Measurements from ENCODE around the gene SLX9. TPM values are rescaled to one million over a fixed set of nuclear protein-coding genes. Genes with fewer than 3 reads are reported as not detected.

The SLX9 gene
- total RNA-seq, 1 experiment from 2014 or later, result 74.3 TPM

- Histone ChIP-seq H3K14ac (ENCODE audit: insufficient read depth, low read length) (no peak overlapping the region), H3T11ph (ENCODE audit: low read length) (no peak overlapping the region), H3K23ac (ENCODE audit: insufficient read length, low read depth, low read length) (no peak overlapping the region), H3K18ac (ENCODE audit: insufficient read length, low read depth, low read length) (no peak overlapping the region), H3K4me2 (ENCODE audit: insufficient read depth, insufficient read length, low read length) (no peak overlapping the region), H3K56ac (ENCODE audit: insufficient read length, low read depth, low read length) (no peak overlapping the region), H2BK5ac (ENCODE audit: insufficient read length, low read length) (no peak overlapping the region), H4K8ac (replicated peaks; ENCODE audit: insufficient read length, low read depth, low read length) (no peak overlapping the region), H4K20me1 (ENCODE audit: control insufficient read depth, insufficient read depth, insufficient read length) (no peaks in the 10 kb centered on the region), H3K23me2 (ENCODE audit: insufficient read length, low read depth, low read length, poor library complexity, severe bottlenecking) (no peaks in the 10 kb centered on the region), H4K91ac (ENCODE audit: insufficient read length, low read depth, low read length) (no peak overlapping the region), H3K79me2 (ENCODE audit: insufficient read depth, low read length) (no peaks in the 10 kb centered on the region), H2AFZ (ENCODE audit: low read length) (no peak overlapping the region), H3K4ac (ENCODE audit: low read depth, low read length) (no peak overlapping the region), H2AK5ac (ENCODE audit: insufficient read length, low read length) (no peak overlapping the region), H3K9ac (ENCODE audit: extremely low read depth, insufficient read length, low read length) (no peak overlapping the region), H3K79me1 (ENCODE audit: insufficient read depth, low read depth, low read length, poor library complexity, severe bottlenecking) (no peaks in the 10 kb centered on the region), H2BK20ac (ENCODE audit: low read depth, low read length, poor library complexity, severe bottlenecking) (no peak overlapping the region), H2BK15ac (ENCODE audit: low read depth, low read length) (no peak overlapping the region), H2BK120ac (ENCODE audit: low read depth, low read length, poor library complexity, severe bottlenecking) (no peak overlapping the region), H2BK12ac (ENCODE audit: insufficient read length, low read depth, low read length) (no peak overlapping the region), H4K5ac (ENCODE audit: insufficient read length, low read depth, low read length) (no peak overlapping the region), H3K27me3 (ENCODE audit: insufficient read depth, low read length) (no peaks in the 10 kb centered on the region), H3K4me1 (ENCODE audit: insufficient read depth, low read length) (no peaks in the 10 kb centered on the region; the same call in 1 of the 2 replicates), H3K27ac (ENCODE audit: insufficient read length, low read depth, low read length) (no peak overlapping the region), H3K9me3 (ENCODE audit: control insufficient read depth, low read depth, low read length) (no peaks in the 10 kb centered on the region)
- no peak for TF ChIP-seq CTCF (conservative IDR thresholded peaks at IDR 0.05)
- no CpG with 5 or more reads among the region's 15 CpGs for WGBS (ENCODE audit: extremely low coverage, insufficient read length, low lambda C conversion rate)
- Mint-ChIP-seq H3K4me1 (peaks cover 10 to 16% of the 10 kb centered on the region in 2 experiments), H3K4me3 (no peak overlapping the region), H3K9me3 (no peaks in the 10 kb centered on the region; a peak in 1 of 5 replicates), H3K27ac (no peak overlapping the region), H3K36me3 (ENCODE audit: insufficient read depth in 1 of 3, low read depth in 3 of 3) (no peaks in the 10 kb centered on the region), H3K27me3 (ENCODE audit: low read depth) (peaks cover 10% of the 10 kb centered on the region)
- DNase-seq, result no peak
Observed at GRCh38 chr21:44893948-44894656, 45.7 kb upstream of the SLX9 start.
